Measurements from ENCODE around the gene PHF12. TPM values are rescaled to one million over a fixed set of nuclear protein-coding genes. Genes with fewer than 3 reads are reported as not detected.

Gene PHF12
- total and polyA plus RNA-seq, 11 donors, result 8.2 to 31.2 (median 20.9) TPM

DNA sequence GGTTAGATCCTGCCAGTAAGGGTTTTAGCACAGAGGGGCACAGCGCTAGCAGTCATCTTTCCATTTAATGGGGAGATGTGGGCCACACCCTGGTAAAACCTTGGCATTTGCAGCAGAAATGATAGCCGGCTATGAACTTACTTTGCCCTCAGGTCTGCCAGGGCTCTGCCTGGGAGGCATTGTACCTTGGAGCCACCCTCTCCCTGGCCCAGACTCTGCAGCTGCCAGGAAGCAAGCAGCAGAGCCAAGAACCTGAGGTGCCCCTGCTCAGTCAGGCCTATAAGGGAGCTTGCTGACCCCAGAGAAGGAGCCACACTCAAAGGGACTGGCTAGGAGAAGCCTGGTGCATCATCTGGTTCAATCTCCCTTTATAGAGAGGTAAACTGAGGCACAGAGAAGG lies 23.7 kb upstream of the PHF12 start:
- no peak for TF ChIP-seq POLR2A (IDR thresholded peaks at IDR 0.05)
- TF ChIP-seq, protein P1, sequence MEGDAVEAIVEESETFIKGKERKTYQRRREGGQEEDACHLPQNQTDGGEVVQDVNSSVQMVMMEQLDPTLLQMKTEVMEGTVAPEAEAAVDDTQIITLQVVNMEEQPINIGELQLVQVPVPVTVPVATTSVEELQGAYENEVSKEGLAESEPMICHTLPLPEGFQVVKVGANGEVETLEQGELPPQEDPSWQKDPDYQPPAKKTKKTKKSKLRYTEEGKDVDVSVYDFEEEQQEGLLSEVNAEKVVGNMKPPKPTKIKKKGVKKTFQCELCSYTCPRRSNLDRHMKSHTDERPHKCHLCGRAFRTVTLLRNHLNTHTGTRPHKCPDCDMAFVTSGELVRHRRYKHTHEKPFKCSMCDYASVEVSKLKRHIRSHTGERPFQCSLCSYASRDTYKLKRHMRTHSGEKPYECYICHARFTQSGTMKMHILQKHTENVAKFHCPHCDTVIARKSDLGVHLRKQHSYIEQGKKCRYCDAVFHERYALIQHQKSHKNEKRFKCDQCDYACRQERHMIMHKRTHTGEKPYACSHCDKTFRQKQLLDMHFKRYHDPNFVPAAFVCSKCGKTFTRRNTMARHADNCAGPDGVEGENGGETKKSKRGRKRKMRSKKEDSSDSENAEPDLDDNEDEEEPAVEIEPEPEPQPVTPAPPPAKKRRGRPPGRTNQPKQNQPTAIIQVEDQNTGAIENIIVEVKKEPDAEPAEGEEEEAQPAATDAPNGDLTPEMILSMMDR (IDR thresholded peaks at IDR 0.05), result no peak
- intact Hi-C loops (cut with DNase I), result loop anchor here in 1 of 10 donors (10.0 kb wide), 1 partner anchor 310 kb away; no protein-coding TSS in a partner anchor
- Histone ChIP-seq H3K36me3 (no peaks in the 10 kb centered on the region), H3K4me3 (no peak overlapping the region), H3K4me1 (peaks cover 2 to 48% (median 24%) of the 10 kb centered on the region in 12 donors), H3K27me3 (no peaks in the 10 kb centered on the region), H3K27ac (peak overlapping the region in 5 of 12 donors; percentile 46 to 83 (median 78)), H3K9me3 (no peaks in the 10 kb centered on the region)
- WGBS, 4 donors, result 60 to 82% (median 78%) methylated on average over 1 to 2 of the region's 2 CpGs
- ATAC-seq (peak in 1 of 4 donors; percentile 10), DNase-seq (peak in 1 of 5 donors; percentile 48)

DNA sequence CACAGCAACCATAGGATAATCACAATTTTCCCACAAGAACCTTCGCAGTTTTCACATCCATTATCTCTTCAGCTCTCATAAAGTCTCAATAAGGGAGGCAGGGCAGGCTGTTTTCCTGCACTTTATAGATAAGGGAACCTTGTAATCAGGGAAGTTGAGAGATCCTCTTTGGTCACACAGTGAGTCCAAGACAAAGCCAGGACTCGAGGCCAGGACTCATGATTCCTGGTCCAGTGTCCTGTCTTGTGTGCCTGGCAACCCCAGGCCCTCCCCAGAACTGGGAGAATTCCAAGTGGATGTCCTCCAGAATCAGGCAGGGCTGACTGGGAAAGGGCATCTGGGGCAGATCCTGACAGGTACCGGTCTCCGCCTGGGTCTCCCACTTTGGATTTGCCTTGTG lies 23.1 kb upstream of the PHF12 start:
- no peaks in the 10 kb centered on the region for H3K9me3 ChIP-seq
- intact Hi-C loops (cut with DNase I), result loop anchor here in 2 of 10 donors (5.0 to 10.0 kb wide), 2 partner anchors 93 to 310 kb away; no protein-coding TSS in a partner anchor
- no peak overlapping the region for H3K4me3 ChIP-seq
- peaks cover 2 to 50% (median 24%) of the 10 kb centered on the region in 12 donors for H3K4me1 ChIP-seq
- TF ChIP-seq, protein P1 (IDR thresholded peaks at IDR 0.05), result no peak
- TF ChIP-seq POLR2A (IDR thresholded peaks at IDR 0.05), result no peak
- 39 to 61% (median 51%) methylated on average over 2 to 4 of the region's 4 CpGs for WGBS, 4 donors
- ATAC-seq, result peak; percentile 38 to 59 (median 48)
- DNase-seq, result peak in 3 of 5 donors; percentile 24 to 71 (median 63)
- H3K27ac ChIP-seq, result peak overlapping the region in 9 of 12 donors; percentile 8 to 86 (median 77)
- H3K27me3 ChIP-seq, result no peaks in the 10 kb centered on the region
- H3K36me3 ChIP-seq, result no peaks in the 10 kb centered on the region

DNA sequence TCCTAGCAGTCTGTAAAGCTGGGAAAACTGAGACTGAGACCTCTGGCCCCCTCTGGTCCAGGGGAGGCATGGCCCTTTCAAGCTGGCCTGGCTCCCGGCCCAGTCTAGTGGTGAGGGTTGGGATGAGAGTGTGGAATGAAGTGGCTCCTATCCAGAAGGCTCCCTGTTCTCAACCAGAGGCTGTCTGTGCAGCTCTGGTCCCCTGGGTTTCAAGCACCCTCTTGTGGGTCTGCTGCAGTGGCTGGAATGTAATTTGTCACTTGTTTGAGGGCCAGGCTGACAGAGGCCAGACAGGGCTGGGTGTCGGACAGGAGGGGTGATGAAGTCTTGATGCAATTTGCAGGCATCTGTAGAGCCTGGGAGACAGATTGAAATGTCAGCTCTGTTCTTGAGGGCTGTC lies 22.1 kb upstream of the PHF12 start:
- peak; percentile 78 to 93 (median 87) for DNase-seq
- Histone ChIP-seq H3K27me3 (no peaks in the 10 kb centered on the region), H3K4me3 (no peak overlapping the region), H3K27ac (peak overlapping the region in 8 of 12 donors; percentile 16 to 86 (median 78)), H3K36me3 (no peaks in the 10 kb centered on the region), H3K4me1 (peaks cover 2 to 55% (median 30%) of the 10 kb centered on the region in 12 donors), H3K9me3 (no peaks in the 10 kb centered on the region)
- intact Hi-C loops (cut with DNase I), result loop anchor here in 5 of 10 donors (2.0 to 10.0 kb wide), 5 partner anchors 94 to 311 kb away; no protein-coding TSS in a partner anchor
- peak; percentile 82 to 89 (median 87) for ATAC-seq
- TF ChIP-seq, protein P1 (IDR thresholded peaks at IDR 0.05), result peak in 5 of 12 donors; percentile 10 to 31 (median 15)
- no peak for TF ChIP-seq POLR2A (IDR thresholded peaks at IDR 0.05)
- WGBS, 4 donors, result 32 to 52% (median 39%) methylated on average over 2 of the region's 2 CpGs

DNA sequence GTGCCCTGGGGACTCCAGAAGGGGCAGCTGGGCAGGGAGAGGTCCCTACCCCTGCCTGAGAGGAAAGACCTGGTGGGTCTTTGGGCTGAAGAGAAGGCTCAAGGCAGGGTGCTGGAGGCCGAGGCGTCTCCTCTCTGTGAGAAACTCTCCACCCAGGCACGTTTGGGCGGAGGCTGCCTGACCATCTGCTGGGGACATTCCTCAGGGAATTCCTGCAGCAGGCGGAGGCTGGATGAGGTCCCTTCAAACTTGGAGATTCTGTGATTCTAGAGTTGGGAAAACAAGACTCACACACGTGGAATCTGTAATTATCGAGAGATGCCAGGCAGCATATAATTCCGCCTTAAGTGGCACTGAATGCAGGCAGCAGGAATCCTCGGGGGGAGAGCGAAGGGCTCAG lies 21.1 kb upstream of the PHF12 start:
- TF ChIP-seq, protein P1 (IDR thresholded peaks at IDR 0.05), result no peak
- no peak for TF ChIP-seq POLR2A (IDR thresholded peaks at IDR 0.05)
- intact Hi-C loops (cut with DNase I), result loop anchor here in 5 of 10 donors (2.0 to 10.0 kb wide), 5 partner anchors 95 to 312 kb away; no protein-coding TSS in a partner anchor
- Histone ChIP-seq H3K27ac (no peak overlapping the region), H3K4me1 (peaks cover 4 to 64% (median 39%) of the 10 kb centered on the region in 12 donors), H3K27me3 (no peaks in the 10 kb centered on the region), H3K9me3 (no peaks in the 10 kb centered on the region), H3K4me3 (no peak overlapping the region), H3K36me3 (no peaks in the 10 kb centered on the region)
- DNase-seq (no peak), ATAC-seq (no peak)
- WGBS, 4 donors, result 67 to 73% (median 70%) methylated on average over 10 of the region's 10 CpGs
